Measurements from ENCODE around the gene ADSS1.

DNA sequence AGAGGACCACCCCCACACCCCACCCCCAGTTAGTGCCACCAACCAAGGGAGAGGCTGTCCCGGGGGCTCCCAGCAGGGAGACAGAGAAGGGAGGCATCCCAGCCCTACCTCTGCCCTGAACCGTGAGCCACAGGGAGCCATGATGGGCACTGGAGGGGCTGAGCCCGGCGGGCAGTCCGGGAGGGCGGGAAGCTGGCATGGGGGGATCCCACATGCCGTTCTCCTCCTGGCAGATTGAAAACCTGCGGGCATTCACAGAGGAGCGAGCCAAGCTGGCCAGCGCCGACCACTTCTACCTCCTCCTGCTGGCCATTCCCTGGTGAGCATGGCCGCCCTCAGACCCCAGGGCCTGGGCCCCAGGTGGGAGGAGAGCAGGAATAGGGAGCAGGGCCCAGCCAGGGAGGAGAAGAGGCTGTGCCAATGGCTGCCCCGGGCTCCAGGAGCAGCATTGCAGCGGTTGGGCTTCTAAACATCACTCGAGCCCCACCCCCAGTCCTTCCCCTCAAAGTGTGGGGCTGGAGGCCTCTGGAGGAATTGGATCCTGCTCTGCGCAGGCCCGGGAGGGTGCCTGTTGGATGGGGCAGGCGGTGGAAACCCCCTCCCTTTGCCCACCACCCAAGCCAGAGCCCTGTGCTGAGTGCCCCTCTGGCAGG lies 14.5 kb upstream of the ADSS1 start:
- no peak for TF ChIP-seq EZH2 (IDR thresholded peaks at IDR 0.05; ENCODE audit: low read length, missing control alignments)
- TF ChIP-seq, protein P1, sequence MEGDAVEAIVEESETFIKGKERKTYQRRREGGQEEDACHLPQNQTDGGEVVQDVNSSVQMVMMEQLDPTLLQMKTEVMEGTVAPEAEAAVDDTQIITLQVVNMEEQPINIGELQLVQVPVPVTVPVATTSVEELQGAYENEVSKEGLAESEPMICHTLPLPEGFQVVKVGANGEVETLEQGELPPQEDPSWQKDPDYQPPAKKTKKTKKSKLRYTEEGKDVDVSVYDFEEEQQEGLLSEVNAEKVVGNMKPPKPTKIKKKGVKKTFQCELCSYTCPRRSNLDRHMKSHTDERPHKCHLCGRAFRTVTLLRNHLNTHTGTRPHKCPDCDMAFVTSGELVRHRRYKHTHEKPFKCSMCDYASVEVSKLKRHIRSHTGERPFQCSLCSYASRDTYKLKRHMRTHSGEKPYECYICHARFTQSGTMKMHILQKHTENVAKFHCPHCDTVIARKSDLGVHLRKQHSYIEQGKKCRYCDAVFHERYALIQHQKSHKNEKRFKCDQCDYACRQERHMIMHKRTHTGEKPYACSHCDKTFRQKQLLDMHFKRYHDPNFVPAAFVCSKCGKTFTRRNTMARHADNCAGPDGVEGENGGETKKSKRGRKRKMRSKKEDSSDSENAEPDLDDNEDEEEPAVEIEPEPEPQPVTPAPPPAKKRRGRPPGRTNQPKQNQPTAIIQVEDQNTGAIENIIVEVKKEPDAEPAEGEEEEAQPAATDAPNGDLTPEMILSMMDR (conservative IDR thresholded peaks at IDR 0.05 in 1 of 2, IDR thresholded peaks at IDR 0.05 in 1 of 2; ENCODE audit: low read depth in 1 of 2, low read length in 2 of 2) = no peak

Measured in fibroblast of lung (primary cell).